ENCODE data around the gene CENPN. TPM values are rescaled to one million over a fixed set of nuclear protein-coding genes. Genes with fewer than 3 reads are reported as not detected.

The CENPN gene
- polyA plus RNA-seq, 4 donors = 21.9 to 24.4 (median 23.1) TPM

GRCh38 chr16:81018496-81018895 is 11.5 kb downstream of the CENPN start:
- DNase-seq (ENCODE audit: low read depth in 4 of 4, low spot score in 3 of 4) = no peak

GRCh38 chr16:81026429-81026828 is 19.4 kb downstream of the CENPN start:
- DNase-seq (ENCODE audit: low read depth in 4 of 4, low spot score in 3 of 4) = no peak

- no peak for DNase-seq (ENCODE audit: low read depth in 4 of 4, low spot score in 3 of 4)
These were observed 23.1 kb downstream of the CENPN start for GRCh38 chr16:81029930-81030604.

- DNase-seq (ENCODE audit: low read depth in 4 of 4, low spot score in 3 of 4) = peak; percentile 21 to 80 (median 76)
These were observed 28.5 kb downstream of the CENPN start, which contains the start of gene ATMIN for GRCh38 chr16:81035398-81035974. TSS of gene ATMIN (plus strand) at chr16:81035842. CDS start at chr16:81035871, 29 bp downstream.

- DNase-seq (ENCODE audit: low read depth in 4 of 4, low spot score in 3 of 4) = peak in 2 of 4 donors; percentile 3 to 4
These were observed 29.1 kb downstream of the CENPN start for GRCh38 chr16:81035975-81036750.

GRCh38 chr16:81036751-81037350 is 29.8 kb downstream of the CENPN start:
- DNase-seq (ENCODE audit: low read depth in 4 of 4, low spot score in 3 of 4) = no peak

GRCh38 chr16:81040131-81040530 is 33.1 kb downstream of the CENPN start:
- DNase-seq (ENCODE audit: low read depth in 4 of 4, low spot score in 3 of 4) = no peak

- DNase-seq (ENCODE audit: low read depth in 4 of 4, low spot score in 3 of 4) = no peak
These were observed 33.8 kb downstream of the CENPN start for GRCh38 chr16:81040842-81041241.

GRCh38 chr16:81041696-81042095 is 34.7 kb downstream of the CENPN start:
- DNase-seq (ENCODE audit: low read depth in 4 of 4, low spot score in 3 of 4) = no peak

GRCh38 chr16:81042821-81043220 is 35.8 kb downstream of the CENPN start:
- no peak for DNase-seq (ENCODE audit: low read depth in 4 of 4, low spot score in 3 of 4)

- DNase-seq (ENCODE audit: low read depth in 4 of 4, low spot score in 3 of 4) = no peak
These were observed 46.7 kb downstream of the CENPN start for GRCh38 chr16:81053761-81054160.

- DNase-seq (ENCODE audit: low read depth in 4 of 4, low spot score in 3 of 4) = no peak
These were observed 53.7 kb downstream of the CENPN start for GRCh38 chr16:81060576-81061306.

GRCh38 chr16:81061307-81061640 is 54.3 kb downstream of the CENPN start:
- no peak for DNase-seq (ENCODE audit: low read depth in 4 of 4, low spot score in 3 of 4)

GRCh38 chr16:81061871-81062608 is 55.0 kb downstream of the CENPN start:
- DNase-seq (ENCODE audit: low read depth in 4 of 4, low spot score in 3 of 4) = no peak

- no peak for DNase-seq (ENCODE audit: low read depth in 4 of 4, low spot score in 3 of 4)
These were observed 59.7 kb downstream of the CENPN start for GRCh38 chr16:81066681-81067080.

GRCh38 chr16:81067166-81067565 is 60.2 kb downstream of the CENPN start:
- no peak for DNase-seq (ENCODE audit: low read depth in 4 of 4, low spot score in 3 of 4)

- DNase-seq (ENCODE audit: low read depth in 4 of 4, low spot score in 3 of 4) = no peak
These were observed 62.0 kb downstream of the CENPN start for GRCh38 chr16:81069063-81069462.

GRCh38 chr16:81070979-81071378 is 64.0 kb downstream of the CENPN start:
- no peak for DNase-seq (ENCODE audit: low read depth in 4 of 4, low spot score in 3 of 4)

GRCh38 chr16:81071805-81072204 is 64.8 kb downstream of the CENPN start:
- no peak for DNase-seq (ENCODE audit: low read depth in 4 of 4, low spot score in 3 of 4)
